ENCODE results near the gene MAP3K5.

Gene MAP3K5

GRCh38 chr6:136662347-136663237, 129.7 kb downstream of the MAP3K5 start:
- no peaks in the 10 kb centered on the region for H3K9me3 ChIP-seq (ENCODE audit: low read length)
- no peak overlapping the region for H3K27ac ChIP-seq (ENCODE audit: low read depth, low read length, poor library complexity, severe bottlenecking)
- H3K79me2 ChIP-seq (ENCODE audit: insufficient read depth, low read length) = no peaks in the 10 kb centered on the region
- H3F3A ChIP-seq (ENCODE audit: insufficient read depth, low read length) = no peaks in the 10 kb centered on the region
- no peak overlapping the region for H3K4me3 ChIP-seq (ENCODE audit: low read depth, low read length, poor library complexity, severe bottlenecking)
- H3K4me1 ChIP-seq (ENCODE audit: insufficient read depth, low read length, severe bottlenecking) = no peaks in the 10 kb centered on the region
- H3K27me3 ChIP-seq (ENCODE audit: insufficient read depth, low read length) = no peaks in the 10 kb centered on the region
- no peaks in the 10 kb centered on the region for H4K20me1 ChIP-seq (ENCODE audit: insufficient read depth, low read length)
- no peak overlapping the region for H3K4me2 ChIP-seq (ENCODE audit: low read length)
- no peaks in the 10 kb centered on the region for H3K9me2 ChIP-seq (ENCODE audit: low read depth, low read length)
- H3K36me3 ChIP-seq (ENCODE audit: insufficient read depth, low read length) = peaks cover under 1% of the 10 kb centered on the region; the same call in 1 of the 2 replicates
- TF ChIP-seq CTCF (IDR thresholded peaks at IDR 0.05; ENCODE audit: low read length) = no peak
- TF ChIP-seq EZH2 (IDR thresholded peaks at IDR 0.05; ENCODE audit: borderline replicate concordance, low read length) = no peak
- no peak overlapping the region for H3K9ac ChIP-seq (ENCODE audit: low read length)
- H2AFZ ChIP-seq (ENCODE audit: low read length) = no peak overlapping the region

- Histone ChIP-seq H4K20me1 (ENCODE audit: insufficient read depth, low read length) (no peaks in the 10 kb centered on the region), H3K4me2 (ENCODE audit: low read length) (no peak overlapping the region), H3K4me3 (ENCODE audit: low read depth, low read length, poor library complexity, severe bottlenecking) (no peak overlapping the region), H2AFZ (ENCODE audit: low read length) (no peak overlapping the region), H3K79me2 (ENCODE audit: insufficient read depth, low read length) (no peaks in the 10 kb centered on the region), H3K9me3 (ENCODE audit: low read length) (no peaks in the 10 kb centered on the region), H3K27me3 (ENCODE audit: insufficient read depth, low read length) (no peaks in the 10 kb centered on the region), H3K9me2 (ENCODE audit: low read depth, low read length) (no peaks in the 10 kb centered on the region), H3K9ac (ENCODE audit: low read length) (no peak overlapping the region), H3K27ac (ENCODE audit: low read depth, low read length, poor library complexity, severe bottlenecking) (no peak overlapping the region), H3K4me1 (ENCODE audit: insufficient read depth, low read length, severe bottlenecking) (no peaks in the 10 kb centered on the region), H3K36me3 (ENCODE audit: insufficient read depth, low read length) (peaks cover 6% of the 10 kb centered on the region; the same call in 1 of the 2 replicates), H3F3A (ENCODE audit: insufficient read depth, low read length) (no peaks in the 10 kb centered on the region)
- TF ChIP-seq CTCF (IDR thresholded peaks at IDR 0.05; ENCODE audit: low read length) (no peak), EZH2 (IDR thresholded peaks at IDR 0.05; ENCODE audit: borderline replicate concordance, low read length) (no peak)
These were observed 131.6 kb downstream of the MAP3K5 start for GRCh38 chr6:136660727-136661126.

GRCh38 chr6:136659991-136660499, 132.2 kb downstream of the MAP3K5 start:
- Histone ChIP-seq H3F3A (ENCODE audit: insufficient read depth, low read length) (no peaks in the 10 kb centered on the region), H3K9me3 (ENCODE audit: low read length) (no peaks in the 10 kb centered on the region)

More at GRCh38 chr6:136659991-136660499, 132.2 kb downstream of the MAP3K5 start:
- no peaks in the 10 kb centered on the region for H3K27me3 ChIP-seq (ENCODE audit: insufficient read depth, low read length)
- H2AFZ ChIP-seq (ENCODE audit: low read length) = no peak overlapping the region
- TF ChIP-seq EZH2 (IDR thresholded peaks at IDR 0.05; ENCODE audit: borderline replicate concordance, low read length) (no peak), CTCF (IDR thresholded peaks at IDR 0.05; ENCODE audit: low read length) (no peak)
- H3K79me2 ChIP-seq (ENCODE audit: insufficient read depth, low read length) = no peaks in the 10 kb centered on the region
- no peak overlapping the region for H3K9ac ChIP-seq (ENCODE audit: low read length)
- no peak overlapping the region for H3K4me2 ChIP-seq (ENCODE audit: low read length)
- H3K4me1 ChIP-seq (ENCODE audit: insufficient read depth, low read length, severe bottlenecking) = no peaks in the 10 kb centered on the region
- H3K9me2 ChIP-seq (ENCODE audit: low read depth, low read length) = no peaks in the 10 kb centered on the region
- H3K27ac ChIP-seq (ENCODE audit: low read depth, low read length, poor library complexity, severe bottlenecking) = no peak overlapping the region
- no peaks in the 10 kb centered on the region for H4K20me1 ChIP-seq (ENCODE audit: insufficient read depth, low read length)
- no peak overlapping the region for H3K4me3 ChIP-seq (ENCODE audit: low read depth, low read length, poor library complexity, severe bottlenecking)
- peaks cover 6% of the 10 kb centered on the region; the same call in 1 of the 2 replicates for H3K36me3 ChIP-seq (ENCODE audit: insufficient read depth, low read length)

All from OCI-LY1 (cell line).